GM08714 (cell line): ENCODE data around the gene TMEM250.

Source experiments
- H3K4me3 ChIP-seq: fragments of 200-500 bp; sonication (Bioruptor generic); 2 replicates; pipeline ENCODE4 v1.5.1; 2014; ENCODE audit warnings: mild to moderate bottlenecking, low read length, inconsistent platforms
- ZNF274 ChIP-seq: IDR thresholded peaks from 2 replicates; pipeline ENCODE4 v1.6.1; 2012; ENCODE audit warnings: mild to moderate bottlenecking, low read depth, low read length

TMEM250 gene

DNA sequence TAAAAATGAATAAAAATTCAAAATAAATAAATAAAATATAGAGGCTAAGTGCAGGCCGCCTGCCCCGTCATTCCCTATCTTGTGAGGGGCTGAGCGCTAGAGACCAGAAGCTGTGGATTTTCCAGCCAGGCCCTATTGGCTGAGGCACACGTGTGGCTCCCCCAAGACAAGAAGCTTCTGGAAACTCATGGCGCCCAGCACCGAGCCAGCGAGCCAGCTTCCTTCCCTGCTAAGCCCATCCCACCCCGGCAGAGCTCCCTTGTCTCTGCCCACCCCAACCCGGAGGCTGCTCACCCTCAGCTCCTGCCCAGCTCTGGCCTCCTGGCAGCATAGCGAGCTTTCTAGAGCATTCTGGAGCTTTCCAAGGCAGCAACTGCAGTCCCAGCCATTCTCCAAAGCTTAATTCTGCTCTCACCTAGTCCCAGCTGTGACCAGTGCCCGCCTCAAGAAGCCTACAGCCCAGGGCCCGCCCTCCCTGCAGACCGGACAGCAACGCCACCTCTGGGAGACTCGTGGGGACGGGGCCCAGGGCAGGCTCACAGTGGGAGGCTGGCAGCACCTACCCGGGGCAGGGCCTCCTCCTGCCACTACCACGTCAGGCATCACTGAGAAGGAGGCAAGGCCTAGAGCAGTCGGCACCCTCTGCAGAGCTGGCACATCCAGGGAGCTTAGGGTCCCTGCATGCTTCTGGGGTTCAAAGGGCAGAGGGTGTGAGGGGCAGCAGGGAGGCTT lies 23.2 kb upstream of the TMEM250 start:
- no peak for TF ChIP-seq ZNF274
- H3K4me3 ChIP-seq: no peak overlapping the region

DNA sequence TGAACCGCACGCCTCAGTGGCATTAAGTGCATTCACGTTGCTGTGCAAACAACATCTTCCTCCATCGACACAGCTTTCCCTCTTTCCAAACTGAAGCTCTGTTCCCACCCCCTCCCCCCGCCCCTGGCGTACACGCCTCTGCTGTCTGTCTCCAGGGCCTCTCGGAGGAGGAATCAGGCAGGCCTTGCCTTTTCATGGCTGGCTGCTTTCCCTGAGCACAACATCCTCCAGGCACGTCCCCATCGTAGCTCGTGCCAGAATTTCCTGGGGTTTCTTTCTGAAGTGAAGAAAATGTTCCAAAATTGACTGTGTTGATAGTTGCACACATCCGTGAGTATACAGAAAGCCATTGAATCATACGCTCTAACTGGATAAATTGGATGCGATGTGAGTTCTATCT lies 22.3 kb upstream of the TMEM250 start:
- no peak overlapping the region for H3K4me3 ChIP-seq
- no peak for TF ChIP-seq ZNF274

DNA sequence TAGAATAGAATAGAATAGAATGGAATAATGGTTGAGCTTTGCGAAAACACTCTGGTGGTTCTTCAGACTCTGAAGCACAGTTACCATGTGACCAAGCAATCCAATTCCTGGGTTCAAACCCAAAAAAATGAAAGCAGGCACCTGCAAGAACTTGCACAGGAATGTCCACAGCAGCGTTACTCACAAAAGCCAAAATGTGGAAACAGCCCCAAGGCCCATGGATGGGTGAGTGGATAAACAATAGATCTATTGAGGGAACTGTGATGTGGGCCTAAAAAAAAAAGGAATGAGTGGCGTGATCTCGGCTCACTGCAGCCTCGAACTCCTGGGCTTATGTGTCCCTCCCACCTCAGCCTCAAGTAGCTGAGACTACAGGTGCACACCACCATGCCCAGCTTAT lies 21.4 kb upstream of the TMEM250 start:
- no peak overlapping the region for H3K4me3 ChIP-seq
- TF ChIP-seq ZNF274: no peak

DNA sequence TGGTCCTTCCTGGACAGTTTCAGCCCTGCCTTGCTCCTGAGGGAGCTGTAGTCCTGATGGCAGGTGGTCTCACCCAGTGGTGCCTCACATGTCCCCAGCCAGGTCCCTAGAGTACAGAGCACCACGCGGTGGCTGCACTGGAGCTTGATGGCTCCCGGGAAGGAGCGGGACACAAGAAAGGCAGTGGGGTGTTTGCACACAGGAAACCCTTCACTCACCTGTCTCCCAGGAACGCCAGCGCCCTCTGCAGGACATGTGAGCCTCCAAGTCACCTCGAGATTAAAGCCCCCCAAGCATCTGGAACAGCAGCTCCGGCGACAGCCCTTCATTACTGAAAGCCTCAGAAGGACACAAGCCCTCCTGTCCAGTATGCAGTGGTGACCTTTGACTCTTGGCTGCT lies 19.9 kb upstream of the TMEM250 start:
- H3K4me3 ChIP-seq: no peak overlapping the region
- no peak for TF ChIP-seq ZNF274

DNA sequence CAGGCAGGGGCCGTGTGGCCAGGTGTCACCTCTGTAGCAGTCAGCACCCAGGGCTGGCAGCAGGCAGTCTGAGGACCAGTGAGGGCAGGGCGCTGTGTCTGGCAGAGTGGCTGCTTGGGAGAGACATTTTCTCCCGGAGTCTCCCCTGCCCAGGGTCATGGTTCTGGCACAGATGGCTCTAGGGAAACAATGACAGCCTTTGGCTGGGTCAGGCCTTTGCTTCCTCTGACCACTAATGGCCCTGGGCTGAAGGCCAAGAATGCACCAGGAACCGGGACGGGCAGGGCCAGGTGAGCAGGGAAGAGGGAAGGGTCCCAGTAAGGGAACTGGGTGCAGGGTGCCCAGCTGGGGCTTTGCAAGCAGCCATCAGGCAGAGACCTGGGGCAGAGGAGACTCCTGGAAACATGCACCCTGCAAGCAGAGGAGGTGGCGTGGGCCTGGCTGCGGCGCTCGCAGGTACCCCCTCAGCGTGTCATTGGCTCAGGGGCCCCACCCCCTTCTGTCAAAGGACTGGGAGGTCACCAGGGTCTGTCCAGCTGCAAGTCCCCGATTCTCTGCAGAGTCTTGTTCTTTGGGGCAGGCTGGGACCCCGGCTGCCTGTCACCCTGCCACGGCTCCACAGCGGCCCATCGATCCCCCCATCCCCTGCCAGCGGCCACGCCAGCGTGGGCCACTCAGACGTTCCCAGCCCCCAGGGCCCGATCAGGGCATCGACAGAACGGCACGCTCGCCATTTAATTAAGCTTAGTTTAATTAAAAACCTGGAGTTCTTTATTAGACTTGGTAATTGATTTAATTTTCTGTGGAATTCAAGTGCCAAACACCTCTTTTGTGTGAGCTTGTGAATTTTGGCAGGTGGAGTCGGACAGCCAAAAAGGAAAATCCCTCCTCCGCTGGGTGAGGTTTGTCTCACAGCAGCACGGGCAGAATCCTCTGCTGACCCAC lies 18.9 kb upstream of the TMEM250 start:
- no peak for TF ChIP-seq ZNF274
- H3K4me3 ChIP-seq: no peak overlapping the region

DNA sequence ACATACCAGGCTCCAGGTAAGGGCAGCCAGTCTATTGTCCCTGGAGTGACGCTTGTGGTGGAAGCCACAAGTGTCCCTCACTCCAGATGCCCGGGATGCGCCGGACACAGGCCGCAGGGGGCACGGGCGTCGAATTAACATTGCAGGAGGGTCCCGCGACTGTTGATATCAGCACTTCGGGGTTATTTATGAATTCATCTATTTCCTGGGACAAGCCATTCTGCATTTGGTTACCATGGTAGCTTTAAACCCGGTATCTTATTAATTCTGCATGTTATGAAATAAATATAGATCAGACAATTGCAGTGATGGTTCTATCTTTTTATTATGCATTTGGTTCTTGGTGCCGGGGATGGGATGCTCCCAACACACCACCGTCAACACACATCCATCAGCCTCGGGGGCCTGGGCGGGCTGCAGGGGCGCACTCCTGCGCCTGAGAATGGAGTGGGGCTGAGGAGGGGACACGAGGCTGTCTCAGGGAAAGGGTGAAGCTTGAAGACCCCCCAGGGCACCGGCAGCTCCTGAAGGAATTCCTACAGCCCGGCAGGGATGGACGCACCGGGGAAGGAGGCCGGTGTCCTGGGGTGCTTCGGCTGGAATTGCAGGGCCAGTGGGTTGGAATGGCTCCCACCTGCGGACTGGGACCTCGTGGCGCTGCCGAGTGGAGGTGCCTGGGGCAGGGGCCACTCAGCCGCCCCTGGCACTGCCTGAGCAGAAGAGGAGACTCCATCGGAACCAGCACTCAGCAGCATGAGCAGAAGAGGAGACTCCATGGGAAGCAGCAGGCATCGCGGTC lies 17.7 kb upstream of the TMEM250 start:
- TF ChIP-seq ZNF274: no peak
- no peak overlapping the region for H3K4me3 ChIP-seq

DNA sequence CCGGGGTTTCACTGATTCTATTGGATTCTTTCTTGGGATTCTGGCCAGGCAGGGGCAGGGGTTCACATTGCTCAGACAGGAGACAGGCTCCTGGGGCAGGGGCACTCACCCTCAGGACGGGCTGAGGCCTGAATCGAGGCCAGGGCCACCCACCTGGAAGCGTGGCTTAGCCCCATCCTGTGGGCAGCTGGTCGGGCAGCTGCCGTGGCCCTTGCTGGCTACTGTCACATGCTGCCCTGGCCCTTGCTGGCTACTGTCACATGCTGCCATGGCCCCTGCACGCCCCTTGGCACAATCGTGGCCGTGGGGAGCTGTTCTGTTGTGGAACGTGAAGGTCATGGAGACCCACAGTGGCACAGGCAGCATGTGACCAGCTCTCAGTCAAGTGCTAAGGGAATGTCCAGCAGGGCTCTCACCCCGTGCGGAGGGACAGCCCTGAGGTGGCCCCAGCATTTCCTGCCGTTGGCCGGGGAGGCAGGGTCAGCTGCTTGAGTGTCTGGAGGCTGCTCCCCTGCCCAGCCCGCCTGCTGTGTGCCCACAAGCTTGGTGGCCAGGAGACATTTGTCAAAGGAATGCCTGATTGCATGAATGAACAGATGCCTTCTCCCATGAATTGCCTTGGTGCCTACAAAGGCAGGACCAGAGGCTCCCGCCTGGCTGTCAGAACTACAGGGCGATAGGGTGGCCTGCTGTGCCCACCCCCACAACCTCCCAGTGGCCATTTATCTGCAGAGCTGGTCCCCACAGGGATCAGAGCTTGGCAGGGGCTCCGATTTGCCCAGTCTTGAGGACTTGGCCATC lies 16.9 kb upstream of the TMEM250 start:
- H3K4me3 ChIP-seq: no peak overlapping the region
- TF ChIP-seq ZNF274: no peak

DNA sequence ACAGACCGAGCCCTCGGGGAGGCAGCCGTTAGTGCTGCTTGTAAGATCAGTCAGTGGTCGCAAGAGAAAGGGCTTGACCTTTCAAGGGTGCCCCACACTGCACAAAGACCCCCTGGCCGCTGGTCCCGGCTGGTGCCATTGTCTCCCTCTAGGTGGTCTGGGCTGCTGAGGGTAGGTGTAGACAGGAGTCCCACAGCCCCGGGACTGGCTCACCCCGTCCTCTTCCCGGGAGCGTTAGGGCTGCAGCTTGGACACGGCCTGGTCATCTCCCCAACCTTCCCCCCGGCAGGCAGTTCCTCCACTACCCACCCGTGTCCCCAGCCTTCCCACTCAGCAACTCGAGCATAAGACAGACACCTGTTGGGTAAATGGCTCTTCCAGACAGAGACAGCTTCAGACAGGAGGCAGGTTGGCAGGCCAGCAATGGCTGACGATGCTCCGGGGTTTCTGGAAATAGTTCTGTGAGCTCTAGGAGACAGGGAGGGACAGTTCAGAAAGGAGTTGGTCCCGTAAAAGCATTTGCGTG lies 15.3 kb upstream of the TMEM250 start:
- H3K4me3 ChIP-seq: no peak overlapping the region
- TF ChIP-seq ZNF274: no peak

DNA sequence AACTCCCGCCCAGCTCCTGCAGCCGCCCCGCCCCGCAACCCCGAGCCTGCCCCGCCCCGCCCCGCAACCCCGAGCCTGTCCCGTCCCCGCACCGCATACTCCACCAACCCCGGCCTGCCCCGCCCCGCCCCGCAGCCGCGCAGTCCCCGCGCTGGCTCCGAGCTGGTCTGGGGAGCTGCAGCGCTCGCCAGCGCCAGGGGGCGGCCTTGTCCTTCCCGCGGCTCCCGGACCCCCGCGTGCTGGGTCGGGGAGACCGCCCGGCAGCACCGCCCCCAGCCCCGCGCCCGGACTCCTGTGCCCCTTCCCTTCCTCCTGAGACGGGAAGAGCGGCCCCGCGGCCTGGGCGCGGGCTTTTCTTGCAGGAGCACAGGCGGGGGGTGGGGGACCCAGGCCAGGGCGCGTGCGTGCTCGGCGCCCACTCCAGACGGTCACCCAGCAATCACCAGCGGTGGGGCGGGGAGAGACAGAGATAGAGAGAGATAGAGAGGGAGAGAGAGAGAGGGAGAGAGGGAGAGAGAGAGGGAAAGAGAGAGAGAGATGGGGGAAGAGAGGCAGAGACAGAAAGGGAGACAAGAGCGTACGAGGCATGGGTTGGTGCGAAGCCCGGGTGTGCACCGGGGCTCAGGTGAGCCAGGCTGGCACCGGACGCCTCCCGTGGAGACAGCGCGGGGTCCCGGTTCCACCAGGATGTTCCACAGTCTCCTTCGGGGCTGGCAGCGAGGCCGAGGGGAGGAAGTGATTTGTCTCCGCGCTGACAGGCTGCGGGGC lies 14.7 kb upstream of the TMEM250 start:
- TF ChIP-seq ZNF274: no peak
- no peak overlapping the region for H3K4me3 ChIP-seq

DNA sequence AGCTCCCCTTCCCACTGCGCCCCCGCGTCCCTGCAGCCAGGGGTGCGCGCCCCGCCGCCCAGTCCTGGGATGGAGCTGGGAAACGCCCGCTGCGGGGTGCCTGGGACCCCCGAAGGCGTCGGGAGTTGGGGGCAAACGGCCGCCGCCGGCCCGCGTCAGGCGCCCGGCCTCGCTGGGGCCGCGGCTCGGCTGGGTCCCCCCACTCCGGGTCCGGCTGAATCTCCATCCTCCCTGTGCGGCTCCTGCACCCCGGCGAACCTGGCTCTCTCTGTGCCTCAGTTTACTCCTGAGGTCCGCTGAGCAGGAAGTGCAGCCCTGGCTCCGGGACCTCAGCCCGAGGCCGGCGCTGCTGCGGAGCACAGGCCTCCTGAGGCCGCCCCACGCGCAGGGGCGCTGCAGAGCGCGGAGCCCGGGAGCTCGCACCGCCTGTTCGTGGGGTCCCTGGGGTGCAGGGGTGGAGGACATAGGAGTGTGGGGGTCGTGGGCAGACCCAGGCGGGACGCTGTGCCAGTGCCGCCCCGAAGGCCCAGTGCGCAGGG lies 13.9 kb upstream of the TMEM250 start:
- no peak for TF ChIP-seq ZNF274
- H3K4me3 ChIP-seq: no peak overlapping the region

DNA sequence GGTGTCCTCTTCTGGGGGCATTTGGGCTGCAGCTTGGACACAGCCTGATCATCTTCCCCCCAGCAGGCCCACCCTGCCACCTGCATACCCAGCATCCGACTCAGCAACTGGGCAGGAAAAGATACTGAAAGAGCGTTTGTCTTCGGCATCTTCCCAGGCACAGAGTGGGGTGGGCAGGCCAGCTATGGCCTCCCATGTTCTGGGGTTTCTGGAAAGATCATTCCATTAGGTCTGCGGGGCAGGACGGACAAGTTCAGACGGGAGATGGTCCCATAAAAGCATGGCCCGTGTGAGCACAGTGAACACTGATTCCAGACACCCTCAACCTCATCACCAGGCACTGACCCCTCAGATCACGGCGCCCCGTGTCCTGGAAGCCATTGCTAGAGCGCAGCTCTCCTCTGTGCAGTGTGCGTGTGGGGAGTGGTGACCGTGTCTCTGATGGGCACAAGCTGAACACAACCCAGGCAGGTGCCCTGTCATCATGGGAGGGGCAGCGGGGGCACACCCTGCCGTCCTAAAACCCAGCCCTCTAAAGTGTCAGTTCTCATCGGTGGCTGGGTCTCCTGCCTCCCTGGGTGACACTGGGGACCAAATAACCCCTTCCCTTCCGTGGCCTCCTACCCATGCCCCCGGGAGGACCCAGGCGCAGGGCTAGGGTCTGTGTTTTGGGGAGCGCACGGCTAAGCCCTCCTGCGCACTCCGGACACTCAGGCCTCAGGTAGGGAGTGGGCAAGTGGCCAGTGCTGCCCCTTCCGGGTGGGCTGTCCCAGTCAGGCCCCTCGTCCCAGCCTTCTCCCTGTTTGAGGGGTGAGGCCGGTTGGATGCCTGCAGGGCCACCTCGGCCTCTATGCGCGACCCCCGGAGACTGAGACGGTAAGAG lies 13.2 kb upstream of the TMEM250 start:
- TF ChIP-seq ZNF274: no peak
- H3K4me3 ChIP-seq: no peak overlapping the region
